Effector memory CD4-positive, alpha-beta T cell (primary cell): Measurements from ENCODE around the gene COMT.

Experiments used
- DNase-seq, 3 donors: peaks; one replicate each; pipeline ENCODE4 v3.0.0-alpha.2; 2020
- H3K27ac ChIP-seq: 2 replicates; pipeline ENCODE4 v1.7.0; 2013; ENCODE audit warnings: mild to moderate bottlenecking, low read length, moderate library complexity; ENCODE audit not compliant: insufficient read depth, poor library complexity, severe bottlenecking
- H3K27me3 ChIP-seq: replicated peaks from 2 replicates; pipeline ENCODE4 v1.7.0; 2013; ENCODE audit warnings: mild to moderate bottlenecking, low read length; ENCODE audit not compliant: insufficient read depth, control insufficient read depth, poor library complexity, severe bottlenecking
- H3K36me3 ChIP-seq: 2 replicates; pipeline ENCODE4 v1.7.0; 2013; ENCODE audit warnings: mild to moderate bottlenecking, low read length, moderate library complexity; ENCODE audit not compliant: control insufficient read depth, insufficient read depth
- H3K4me1 ChIP-seq: 2 replicates; pipeline ENCODE4 v1.7.0; 2013; ENCODE audit warnings: low read length, mild to moderate bottlenecking; ENCODE audit not compliant: control insufficient read depth, insufficient read depth, poor library complexity, severe bottlenecking
- H3K4me3 ChIP-seq: 2 replicates; pipeline ENCODE4 v1.7.0; 2013; ENCODE audit warnings: low read length, low read depth, mild to moderate bottlenecking; ENCODE audit not compliant: insufficient read depth, poor library complexity, severe bottlenecking
- H3K9me3 ChIP-seq: 2 replicates; pipeline ENCODE4 v1.7.0; 2013; ENCODE audit warnings: mild to moderate bottlenecking, low read length, moderate library complexity; ENCODE audit not compliant: control insufficient read depth

Gene COMT

DNA sequence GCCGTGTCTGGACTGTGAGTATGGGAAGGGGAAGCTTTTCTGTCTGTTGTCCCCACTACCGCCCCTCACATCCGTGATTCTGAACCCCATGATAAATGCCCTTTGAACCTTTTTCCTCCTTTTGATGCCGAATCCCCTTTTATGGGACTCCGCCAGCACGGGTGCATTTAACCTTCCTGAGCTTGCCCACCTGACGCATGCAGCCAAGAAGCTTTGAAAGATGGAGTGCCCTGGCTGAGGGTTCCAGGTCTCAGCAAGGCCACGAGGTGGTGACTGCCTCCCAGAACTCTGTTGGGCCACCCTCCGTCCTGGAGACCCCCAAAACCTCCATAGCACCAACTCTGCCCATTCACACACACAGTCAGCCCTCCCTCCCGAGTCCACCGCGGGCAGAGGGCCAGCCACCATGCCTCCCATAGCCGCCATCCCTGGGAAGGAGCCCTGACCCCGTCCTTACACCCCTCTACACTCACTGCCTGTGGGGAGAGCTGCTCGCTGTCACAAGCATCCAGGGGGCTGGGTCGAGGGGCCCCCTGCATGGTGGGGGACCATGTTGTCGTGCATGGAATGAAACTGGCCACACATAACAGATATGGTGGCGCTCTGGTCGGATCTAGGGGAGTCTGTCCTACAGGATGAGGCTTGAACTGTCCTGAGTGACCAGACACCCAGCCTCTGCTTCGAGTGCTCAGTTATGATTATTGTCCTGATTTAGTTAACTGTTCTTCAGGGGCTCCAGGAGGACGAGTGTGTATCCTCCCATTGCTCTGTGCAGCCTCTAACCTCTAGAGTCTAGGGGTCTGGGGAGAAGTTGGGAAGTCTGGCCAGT, 822 bp upstream of the COMT start:
- peaks cover 3% of the 10 kb centered on the region for H3K36me3 ChIP-seq
- H3K9me3 ChIP-seq: no peaks in the 10 kb centered on the region
- peak overlapping the region; percentile 96 for H3K4me3 ChIP-seq
- no peak for DNase-seq
- H3K4me1 ChIP-seq: peaks cover 23% of the 10 kb centered on the region
- H3K27me3 ChIP-seq: no peaks in the 10 kb centered on the region
- peak overlapping the region; percentile 70 for H3K27ac ChIP-seq

DNA sequence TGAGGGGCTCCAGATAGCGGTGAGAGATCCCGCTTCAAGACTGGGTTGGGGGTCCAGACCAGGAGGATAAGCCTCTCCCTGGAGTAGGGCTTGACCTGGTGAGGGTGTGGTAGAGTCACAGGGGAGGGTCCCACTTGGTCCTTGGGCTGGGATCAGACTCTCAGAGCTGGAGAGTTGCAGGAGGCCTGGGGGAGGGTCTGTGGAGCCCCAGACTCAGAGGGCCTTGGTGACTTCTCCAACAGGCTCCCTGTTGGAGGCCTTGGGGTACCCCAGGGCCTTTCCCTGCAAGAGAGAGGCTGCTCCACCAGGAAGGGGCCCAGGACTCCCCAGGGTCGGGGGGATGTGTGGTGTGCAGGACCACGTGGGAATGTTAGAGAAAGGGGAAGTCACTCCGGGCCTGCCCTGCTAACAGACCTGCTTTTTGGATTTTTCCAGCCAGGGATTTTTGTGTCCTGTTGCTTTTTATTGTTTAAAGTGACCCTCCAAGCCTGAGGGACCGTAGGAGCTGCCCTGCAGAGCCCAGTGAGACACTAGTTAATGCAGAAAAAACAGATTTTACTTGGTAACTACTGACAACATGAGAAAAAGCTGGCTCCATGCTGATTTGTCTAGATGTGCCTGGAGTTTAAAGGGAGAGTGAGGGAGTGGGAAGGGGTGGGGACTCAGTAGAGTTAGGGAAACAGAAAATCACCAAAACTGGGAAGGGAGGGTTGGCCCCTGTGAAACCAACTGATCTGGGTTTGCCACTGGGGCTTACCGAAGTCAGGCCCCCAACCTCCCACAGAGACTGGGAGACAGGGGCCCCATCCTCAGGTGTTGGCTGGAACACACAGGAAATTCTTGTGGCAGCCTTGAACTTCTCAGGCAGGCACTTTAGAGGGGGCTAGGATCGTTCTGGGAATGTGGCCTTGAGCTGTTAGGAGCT, 847 bp downstream of the COMT start:
- no peak for DNase-seq
- Histone ChIP-seq H3K4me3 (peak overlapping the region; percentile 96), H3K9me3 (no peaks in the 10 kb centered on the region), H3K27ac (peak overlapping the region; percentile 70), H3K27me3 (no peaks in the 10 kb centered on the region), H3K4me1 (peaks cover 23% of the 10 kb centered on the region), H3K36me3 (no peaks in the 10 kb centered on the region)

DNA sequence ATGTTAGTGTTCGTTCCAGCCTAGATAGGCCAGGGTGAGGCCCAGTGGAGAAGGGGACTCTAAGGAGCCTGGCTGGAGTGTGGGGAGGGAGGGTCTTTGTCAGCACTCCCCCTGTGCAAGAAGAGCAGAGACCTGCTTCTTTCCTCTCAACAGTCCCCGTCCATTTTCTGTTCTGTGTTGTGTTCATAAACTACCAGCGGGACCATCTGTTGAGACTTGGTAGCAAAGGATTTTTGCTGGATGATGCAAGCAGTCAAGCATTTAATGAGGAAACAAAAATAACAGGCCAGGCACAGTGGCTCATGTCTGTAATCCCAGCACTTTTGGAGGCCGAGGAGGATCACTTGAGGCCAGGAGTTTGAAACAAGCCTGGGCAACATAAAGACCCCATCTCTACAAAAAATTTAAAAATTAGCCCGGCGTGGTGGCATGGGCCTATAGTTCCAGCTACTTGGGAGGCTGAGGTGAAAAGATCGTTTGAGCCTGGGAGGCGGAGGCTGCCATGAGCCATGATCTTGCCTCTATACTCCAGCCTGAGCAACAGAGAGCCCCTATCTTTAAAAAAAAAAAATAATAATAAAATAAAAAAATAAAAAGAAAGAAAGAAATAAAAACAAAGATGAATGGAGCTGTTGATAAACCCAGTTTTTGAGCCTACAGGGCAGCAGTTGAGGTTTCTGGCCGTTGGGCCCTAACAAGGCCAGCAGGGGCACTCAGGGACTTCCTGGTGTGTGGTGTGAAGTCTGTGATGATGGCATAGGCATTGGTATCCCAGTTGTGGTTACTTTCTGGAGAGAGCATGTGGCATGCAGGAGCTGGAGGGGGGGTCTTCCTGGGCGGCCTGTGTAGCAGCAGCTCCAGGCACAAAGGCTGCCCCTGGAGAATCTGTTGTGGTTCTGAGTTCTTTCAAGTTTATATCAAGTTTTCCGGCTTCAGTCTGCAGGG, 1.8 kb downstream of the COMT start:
- H3K36me3 ChIP-seq: no peaks in the 10 kb centered on the region
- no peaks in the 10 kb centered on the region for H3K9me3 ChIP-seq
- peaks cover 23% of the 10 kb centered on the region for H3K4me1 ChIP-seq
- no peak overlapping the region for H3K4me3 ChIP-seq
- DNase-seq: no peak
- peak overlapping the region; percentile 70 for H3K27ac ChIP-seq
- H3K27me3 ChIP-seq: no peaks in the 10 kb centered on the region

DNA sequence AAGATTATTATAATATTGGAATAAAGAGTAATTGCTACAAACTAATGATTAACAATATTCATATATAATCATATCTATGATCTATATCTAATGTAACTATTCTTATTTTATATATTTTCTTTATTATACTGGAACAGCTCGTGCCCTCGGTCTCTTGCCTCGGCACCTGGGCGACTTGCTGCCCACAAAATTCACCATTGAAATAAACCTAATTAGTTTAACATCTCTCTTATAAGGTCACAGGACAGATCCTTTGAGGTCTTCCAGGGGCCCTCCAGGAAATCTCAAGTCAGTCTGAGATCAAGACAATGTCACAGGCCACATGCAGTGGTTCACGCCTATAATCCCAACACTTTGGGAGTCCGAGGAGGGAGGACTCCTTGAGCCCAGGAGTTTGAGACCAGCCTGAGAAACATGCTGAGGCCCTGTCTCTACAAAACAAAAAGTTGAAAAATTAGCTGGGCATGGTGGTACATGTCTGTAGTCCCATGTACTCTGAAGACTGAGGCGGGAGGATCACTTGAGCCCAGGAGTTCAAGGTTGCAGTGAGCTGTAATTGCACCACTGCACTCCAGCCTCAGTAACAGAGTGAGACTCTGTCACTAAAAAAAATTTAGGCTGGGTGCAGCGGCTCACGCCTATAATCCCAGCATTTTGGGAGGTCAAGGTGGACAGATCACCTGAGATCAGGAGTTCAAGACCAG, 6.6 kb downstream of the COMT start:
- no peak for DNase-seq
- H3K36me3 ChIP-seq: no peaks in the 10 kb centered on the region
- no peaks in the 10 kb centered on the region for H3K27me3 ChIP-seq
- H3K4me1 ChIP-seq: peaks cover 5% of the 10 kb centered on the region
- H3K4me3 ChIP-seq: no peak overlapping the region
- no peaks in the 10 kb centered on the region for H3K9me3 ChIP-seq
- no peak overlapping the region for H3K27ac ChIP-seq

DNA sequence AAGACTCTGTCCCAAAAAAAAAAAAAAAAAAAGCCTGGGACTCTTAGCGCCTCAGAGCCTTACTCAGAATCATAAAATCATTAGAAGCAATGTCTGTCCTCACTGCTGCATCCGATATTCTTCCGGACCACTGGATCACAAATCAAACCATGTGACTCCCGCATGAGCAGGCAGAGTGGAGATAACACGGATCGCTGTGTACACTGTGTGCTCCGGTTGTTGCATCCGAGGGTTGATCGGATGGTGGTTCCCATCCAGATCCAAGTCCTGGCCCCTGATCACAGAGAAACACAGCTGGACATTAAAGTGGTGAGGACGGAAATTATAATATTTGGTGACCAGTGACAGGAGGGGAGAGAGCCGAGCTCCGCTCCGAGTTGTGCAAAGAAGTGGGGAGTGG, 9.8 kb downstream of the COMT start:
- no peak for DNase-seq
- Histone ChIP-seq H3K27ac (no peak overlapping the region), H3K9me3 (no peaks in the 10 kb centered on the region), H3K27me3 (no peaks in the 10 kb centered on the region), H3K4me1 (no peaks in the 10 kb centered on the region), H3K4me3 (no peak overlapping the region), H3K36me3 (no peaks in the 10 kb centered on the region)

DNA sequence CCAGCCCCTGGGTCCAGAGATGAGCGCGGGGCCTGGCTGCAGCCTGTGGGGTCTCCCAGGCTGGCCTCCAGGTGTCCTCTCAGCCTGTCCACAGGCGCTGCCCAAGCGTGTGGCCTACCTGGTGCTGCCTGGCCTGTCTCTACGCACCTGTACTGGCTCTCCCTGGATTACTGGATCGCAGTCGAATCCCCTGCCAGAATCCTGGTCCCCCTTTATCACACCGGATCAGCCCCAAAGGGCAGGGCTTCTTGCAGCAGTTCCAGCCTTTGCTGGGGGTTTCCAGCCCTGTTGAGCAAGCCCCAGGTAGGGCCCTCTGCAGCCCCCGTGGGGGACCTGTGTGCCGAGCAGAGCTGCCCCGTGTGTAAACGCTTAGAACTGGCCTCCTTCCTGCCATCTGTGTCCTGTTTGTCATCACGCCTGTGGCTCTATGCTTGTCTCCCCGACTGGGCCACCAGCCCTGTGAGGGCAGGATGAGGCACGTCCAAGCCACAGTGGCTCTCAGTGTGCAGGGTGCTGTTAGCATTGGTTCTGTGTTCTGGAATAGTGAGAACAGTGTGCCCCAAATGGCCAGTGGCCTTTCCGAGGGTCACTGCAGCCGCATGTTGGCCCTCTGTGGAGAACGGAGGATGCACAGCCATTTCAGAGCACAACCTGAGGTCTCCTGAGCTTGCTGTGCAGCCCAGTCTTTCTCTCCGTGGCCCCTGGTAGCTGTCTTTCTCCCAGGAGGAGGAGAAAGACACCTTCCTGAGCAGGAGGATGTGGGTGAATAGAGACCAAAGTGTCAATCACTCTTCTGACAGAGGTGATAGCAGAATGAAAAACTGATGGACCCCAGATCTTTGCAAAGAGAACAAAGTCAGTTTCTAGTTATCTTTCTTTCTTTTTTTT, 13.9 kb downstream of the COMT start:
- H3K27me3 ChIP-seq: no peaks in the 10 kb centered on the region
- H3K4me3 ChIP-seq: no peak overlapping the region
- no peaks in the 10 kb centered on the region for H3K36me3 ChIP-seq
- H3K9me3 ChIP-seq: no peaks in the 10 kb centered on the region
- H3K27ac ChIP-seq: no peak overlapping the region
- DNase-seq: no peak
- no peaks in the 10 kb centered on the region for H3K4me1 ChIP-seq

DNA sequence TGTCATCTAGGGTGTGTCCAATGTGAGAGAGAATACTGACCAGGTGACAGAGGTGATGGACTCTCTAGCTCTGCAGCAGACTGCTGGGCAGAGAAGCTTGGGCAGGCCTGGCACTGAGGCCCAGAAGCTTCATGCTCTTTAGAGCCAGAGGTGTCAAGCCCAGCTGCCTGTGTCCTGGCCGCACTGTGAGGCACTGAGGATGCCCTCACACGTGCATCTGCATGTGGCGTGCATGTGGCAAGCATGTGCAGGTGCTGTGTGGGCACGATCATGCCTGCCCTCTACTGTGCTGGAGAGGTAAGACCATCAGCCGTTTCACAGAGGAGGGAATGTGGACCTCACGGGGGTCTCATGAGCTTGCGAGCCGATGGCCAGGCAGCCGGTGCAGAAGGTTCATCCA, 15.9 kb downstream of the COMT start:
- Histone ChIP-seq H3K36me3 (no peaks in the 10 kb centered on the region), H3K4me3 (no peak overlapping the region), H3K9me3 (no peaks in the 10 kb centered on the region), H3K4me1 (no peaks in the 10 kb centered on the region), H3K27ac (no peak overlapping the region), H3K27me3 (no peaks in the 10 kb centered on the region)
- DNase-seq: no peak

DNA sequence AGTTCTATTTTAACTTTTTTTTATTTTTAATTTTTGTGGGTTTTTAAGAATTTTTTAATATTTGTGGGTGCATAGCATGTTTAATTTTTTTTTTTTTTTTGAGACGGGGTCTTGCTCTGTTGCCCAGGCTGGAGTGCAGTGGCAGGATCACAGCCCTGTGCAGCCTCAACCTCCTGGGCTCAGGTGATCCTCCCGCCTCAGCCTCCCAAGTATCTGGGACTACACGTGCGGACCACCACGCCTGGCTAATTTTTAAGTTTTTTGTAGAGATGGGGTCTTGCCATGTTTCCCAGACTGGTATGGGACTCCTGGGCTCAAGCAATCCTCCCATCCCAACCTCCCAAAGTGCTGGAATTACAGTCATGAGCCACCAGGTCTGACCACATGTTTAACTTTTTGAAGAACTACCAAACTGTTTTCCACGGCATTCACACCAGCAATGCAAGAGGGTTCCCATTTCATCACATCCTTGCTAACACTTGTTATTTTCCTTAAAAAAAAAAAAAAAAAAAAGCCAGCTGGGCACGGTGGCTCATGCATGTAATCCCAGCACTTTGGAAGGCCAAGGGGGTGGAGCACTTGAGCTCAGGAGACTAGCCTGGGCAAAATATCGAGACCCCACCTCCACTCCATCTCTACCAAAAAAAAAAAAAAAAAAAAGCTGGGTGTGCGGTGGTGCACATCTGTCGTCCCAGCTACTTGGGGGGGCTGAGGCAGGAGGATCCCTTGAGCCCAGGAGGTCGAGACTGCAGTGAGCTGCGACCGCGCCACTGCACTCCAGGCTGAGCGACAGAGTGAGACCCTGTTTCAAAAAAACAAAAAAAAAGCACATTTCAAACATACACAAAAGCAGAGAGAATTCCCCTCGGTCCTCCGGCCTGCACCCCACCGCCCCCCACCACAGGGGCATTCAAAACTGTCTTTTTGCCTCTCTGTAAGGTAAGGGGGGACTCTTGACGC, 16.8 kb downstream of the COMT start:
- Histone ChIP-seq H3K27ac (no peak overlapping the region), H3K4me3 (no peak overlapping the region), H3K36me3 (no peaks in the 10 kb centered on the region), H3K4me1 (no peaks in the 10 kb centered on the region), H3K27me3 (no peaks in the 10 kb centered on the region), H3K9me3 (no peaks in the 10 kb centered on the region)
- no peak for DNase-seq
